ENCODE results near the gene MRGPRF.

The MRGPRF gene

GRCh38 chr11:69040051-69040450 lies 27.0 kb upstream of the MRGPRF start:
- CTCF ChIA-PET, result no interaction called here
- Mint-ChIP-seq H3K9me3 (no peaks in the 10 kb centered on the region), H3K36me3 (no peaks in the 10 kb centered on the region), H3K27me3 (peaks cover 42% of the 10 kb centered on the region), H3K27ac (no peak overlapping the region), H3K4me1 (peaks cover 2% of the 10 kb centered on the region), H3K4me3 (no peak overlapping the region)
- DNase-seq, result no peak

GRCh38 chr11:69039501-69039900 lies 26.5 kb upstream of the MRGPRF start:
- no peak for DNase-seq
- no peaks in the 10 kb centered on the region for H3K36me3 Mint-ChIP-seq
- H3K4me3 Mint-ChIP-seq, result no peak overlapping the region
- CTCF ChIA-PET, result no interaction called here
- H3K4me1 Mint-ChIP-seq, result no peaks in the 10 kb centered on the region
- H3K27ac Mint-ChIP-seq, result no peak overlapping the region
- no peaks in the 10 kb centered on the region for H3K9me3 Mint-ChIP-seq
- H3K27me3 Mint-ChIP-seq, result peaks cover 42% of the 10 kb centered on the region

GRCh38 chr11:69037544-69037943 lies 24.5 kb upstream of the MRGPRF start:
- Mint-ChIP-seq H3K9me3 (no peaks in the 10 kb centered on the region), H3K4me1 (no peaks in the 10 kb centered on the region), H3K4me3 (no peak overlapping the region), H3K27ac (no peak overlapping the region), H3K27me3 (peaks cover 31% of the 10 kb centered on the region), H3K36me3 (no peaks in the 10 kb centered on the region)
- CTCF ChIA-PET, result no interaction called here
- no peak for DNase-seq

- no peaks in the 10 kb centered on the region for H3K4me1 Mint-ChIP-seq
- H3K27me3 Mint-ChIP-seq, result peaks cover 29% of the 10 kb centered on the region
- CTCF ChIA-PET, result no interaction called here
- no peaks in the 10 kb centered on the region for H3K36me3 Mint-ChIP-seq
- H3K9me3 Mint-ChIP-seq, result no peaks in the 10 kb centered on the region
- no peak for DNase-seq
- H3K27ac Mint-ChIP-seq, result no peak overlapping the region
- no peak overlapping the region for H3K4me3 Mint-ChIP-seq
These were observed 24.0 kb upstream of the MRGPRF start for GRCh38 chr11:69037074-69037473.

GRCh38 chr11:69035946-69036340 lies 22.9 kb upstream of the MRGPRF start:
- Mint-ChIP-seq H3K27me3 (peaks cover 33% of the 10 kb centered on the region), H3K36me3 (no peaks in the 10 kb centered on the region), H3K27ac (no peak overlapping the region), H3K4me3 (no peak overlapping the region), H3K9me3 (no peaks in the 10 kb centered on the region), H3K4me1 (no peaks in the 10 kb centered on the region)
- CTCF ChIA-PET, result no interaction called here
- DNase-seq, result no peak

- Mint-ChIP-seq H3K9me3 (no peaks in the 10 kb centered on the region), H3K27me3 (peaks cover 29% of the 10 kb centered on the region), H3K36me3 (no peaks in the 10 kb centered on the region), H3K27ac (no peak overlapping the region), H3K4me1 (no peaks in the 10 kb centered on the region), H3K4me3 (no peak overlapping the region)
- no peak for DNase-seq
- CTCF ChIA-PET, result no interaction called here
These were observed 22.3 kb upstream of the MRGPRF start for GRCh38 chr11:69035150-69035945.

- no peak for DNase-seq
- no peak overlapping the region for H3K4me3 Mint-ChIP-seq
- H3K9me3 Mint-ChIP-seq, result no peaks in the 10 kb centered on the region
- no peaks in the 10 kb centered on the region for H3K4me1 Mint-ChIP-seq
- H3K36me3 Mint-ChIP-seq, result no peaks in the 10 kb centered on the region
- no peak overlapping the region for H3K27ac Mint-ChIP-seq
- CTCF ChIA-PET, result no interaction called here
- H3K27me3 Mint-ChIP-seq, result peaks cover 29% of the 10 kb centered on the region
These were observed 21.2 kb upstream of the MRGPRF start for GRCh38 chr11:69034123-69034867.

- H3K4me1 Mint-ChIP-seq, result no peaks in the 10 kb centered on the region
- no peak for DNase-seq
- CTCF ChIA-PET, result no interaction called here
- no peaks in the 10 kb centered on the region for H3K9me3 Mint-ChIP-seq
- H3K27me3 Mint-ChIP-seq, result peaks cover 29% of the 10 kb centered on the region
- H3K27ac Mint-ChIP-seq, result no peak overlapping the region
- no peaks in the 10 kb centered on the region for H3K36me3 Mint-ChIP-seq
- H3K4me3 Mint-ChIP-seq, result no peak overlapping the region
These were observed 20.4 kb upstream of the MRGPRF start for GRCh38 chr11:69033431-69033830.

- DNase-seq, result no peak
- no peaks in the 10 kb centered on the region for H3K36me3 Mint-ChIP-seq
- H3K27me3 Mint-ChIP-seq, result peaks cover 29% of the 10 kb centered on the region
- no peak overlapping the region for H3K27ac Mint-ChIP-seq
- CTCF ChIA-PET, result no interaction called here
- no peaks in the 10 kb centered on the region for H3K4me1 Mint-ChIP-seq
- H3K9me3 Mint-ChIP-seq, result no peaks in the 10 kb centered on the region
- H3K4me3 Mint-ChIP-seq, result no peak overlapping the region
These were observed 19.8 kb upstream of the MRGPRF start for GRCh38 chr11:69032833-69033232.

- Mint-ChIP-seq H3K4me3 (no peak overlapping the region), H3K36me3 (no peaks in the 10 kb centered on the region), H3K27me3 (peaks cover 27% of the 10 kb centered on the region), H3K4me1 (no peaks in the 10 kb centered on the region), H3K27ac (no peak overlapping the region), H3K9me3 (no peaks in the 10 kb centered on the region)
- no peak for DNase-seq
- CTCF ChIA-PET, result no interaction called here
These were observed 17.3 kb upstream of the MRGPRF start for GRCh38 chr11:69030301-69030700.

- H3K4me3 Mint-ChIP-seq, result no peak overlapping the region
- DNase-seq, result no peak
- CTCF ChIA-PET, result no interaction called here
These were observed 14.8 kb upstream of the MRGPRF start for GRCh38 chr11:69027704-69028372.

GRCh38 chr11:69024509-69024908 lies 11.5 kb upstream of the MRGPRF start:
- Mint-ChIP-seq H3K4me1 (no peaks in the 10 kb centered on the region), H3K27ac (no peak overlapping the region), H3K4me3 (no peak overlapping the region), H3K27me3 (peaks cover 18% of the 10 kb centered on the region), H3K36me3 (no peaks in the 10 kb centered on the region), H3K9me3 (no peaks in the 10 kb centered on the region)
- CTCF ChIA-PET, result interaction anchor here (0.5 kb wide), 1 partner anchor 186 kb away, joined by 3 read pairs; no protein-coding TSS in a partner anchor
- DNase-seq, result no peak

More at GRCh38 chr11:69027704-69028372, 14.8 kb upstream of the MRGPRF start:
- H3K36me3 Mint-ChIP-seq, result no peaks in the 10 kb centered on the region
- no peaks in the 10 kb centered on the region for H3K4me1 Mint-ChIP-seq
- peaks cover 16% of the 10 kb centered on the region for H3K27me3 Mint-ChIP-seq
- H3K9me3 Mint-ChIP-seq, result no peaks in the 10 kb centered on the region
- no peak overlapping the region for H3K27ac Mint-ChIP-seq

GRCh38 chr11:69022260-69022659 lies 9.2 kb upstream of the MRGPRF start:
- Mint-ChIP-seq H3K27ac (peak overlapping the region; percentile 11), H3K27me3 (peaks cover 25% of the 10 kb centered on the region), H3K4me3 (no peak overlapping the region), H3K36me3 (no peaks in the 10 kb centered on the region), H3K4me1 (no peaks in the 10 kb centered on the region), H3K9me3 (no peaks in the 10 kb centered on the region)
- CTCF ChIA-PET, result interaction anchor here (0.9 kb wide), 1 partner anchor 9 kb away, joined by 3 read pairs; no protein-coding TSS in a partner anchor
- DNase-seq, result no peak

- peaks cover 49% of the 10 kb centered on the region for H3K27me3 Mint-ChIP-seq
- CTCF ChIA-PET, result no interaction called here
- no peak overlapping the region for H3K27ac Mint-ChIP-seq
These were observed 5.9 kb upstream of the MRGPRF start for GRCh38 chr11:69018924-69019323.

More at GRCh38 chr11:69018924-69019323, 5.9 kb upstream of the MRGPRF start:
- Mint-ChIP-seq H3K4me1 (no peaks in the 10 kb centered on the region), H3K9me3 (no peaks in the 10 kb centered on the region), H3K4me3 (no peak overlapping the region), H3K36me3 (no peaks in the 10 kb centered on the region)
- DNase-seq, result no peak
